ENCODE results near the gene CDYL.
"Not testable (repeated sequence)": the region's sequence is repeated elsewhere in the genome, so short reads cannot be mapped to it uniquely, and the experiment has no call there.

The CDYL gene

DNA sequence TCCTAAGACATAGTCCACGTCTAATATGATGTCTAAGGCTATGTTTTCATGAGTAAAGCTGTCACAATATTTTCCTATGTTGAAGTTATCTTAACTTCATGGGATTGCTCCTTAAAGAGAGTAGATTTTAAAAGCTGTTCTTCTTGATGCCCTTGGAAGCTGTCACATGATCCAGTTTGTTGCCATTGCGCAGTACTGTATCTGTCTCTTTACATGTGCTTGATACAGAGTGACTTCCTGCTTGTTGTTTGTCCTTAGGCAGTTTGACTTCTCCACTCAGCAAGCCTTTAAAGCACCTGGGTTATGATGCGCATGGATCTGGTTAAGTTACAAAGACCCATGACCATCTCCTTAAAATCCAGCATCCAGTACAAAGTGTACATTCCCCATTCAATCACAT is 85.4 kb downstream of the CDYL start:
- Histone ChIP-seq H3K4me3 (ENCODE audit: low read depth, low read length) (no peak overlapping the region), H3K4me1 (no peaks in the 10 kb centered on the region)
- DNase-seq = no peak

GRCh38 chr6:4864519-4864918 is 88.3 kb downstream of the CDYL start:
- Histone ChIP-seq H3K4me3 (ENCODE audit: low read depth, low read length) (no peak overlapping the region), H3K36me3 (no peaks in the 10 kb centered on the region), H3K27me3 (no peaks in the 10 kb centered on the region), H3K4me1 (no peaks in the 10 kb centered on the region), H3K9me3 (no peaks in the 10 kb centered on the region; the same call in 1 of the 2 replicates)
- DNase-seq = no peak
- TF ChIP-seq, protein P1, sequence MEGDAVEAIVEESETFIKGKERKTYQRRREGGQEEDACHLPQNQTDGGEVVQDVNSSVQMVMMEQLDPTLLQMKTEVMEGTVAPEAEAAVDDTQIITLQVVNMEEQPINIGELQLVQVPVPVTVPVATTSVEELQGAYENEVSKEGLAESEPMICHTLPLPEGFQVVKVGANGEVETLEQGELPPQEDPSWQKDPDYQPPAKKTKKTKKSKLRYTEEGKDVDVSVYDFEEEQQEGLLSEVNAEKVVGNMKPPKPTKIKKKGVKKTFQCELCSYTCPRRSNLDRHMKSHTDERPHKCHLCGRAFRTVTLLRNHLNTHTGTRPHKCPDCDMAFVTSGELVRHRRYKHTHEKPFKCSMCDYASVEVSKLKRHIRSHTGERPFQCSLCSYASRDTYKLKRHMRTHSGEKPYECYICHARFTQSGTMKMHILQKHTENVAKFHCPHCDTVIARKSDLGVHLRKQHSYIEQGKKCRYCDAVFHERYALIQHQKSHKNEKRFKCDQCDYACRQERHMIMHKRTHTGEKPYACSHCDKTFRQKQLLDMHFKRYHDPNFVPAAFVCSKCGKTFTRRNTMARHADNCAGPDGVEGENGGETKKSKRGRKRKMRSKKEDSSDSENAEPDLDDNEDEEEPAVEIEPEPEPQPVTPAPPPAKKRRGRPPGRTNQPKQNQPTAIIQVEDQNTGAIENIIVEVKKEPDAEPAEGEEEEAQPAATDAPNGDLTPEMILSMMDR (IDR thresholded peaks at IDR 0.05; ENCODE audit: low read depth, low read length) = no peak

More for the DNA sequence above, 85.4 kb downstream of the CDYL start:
- Histone ChIP-seq H3K36me3 (no peaks in the 10 kb centered on the region), H3K27me3 (no peaks in the 10 kb centered on the region), H3K9me3 (no peaks in the 10 kb centered on the region)
- TF ChIP-seq, protein P1 (IDR thresholded peaks at IDR 0.05; ENCODE audit: low read depth, low read length) = no peak

DNA sequence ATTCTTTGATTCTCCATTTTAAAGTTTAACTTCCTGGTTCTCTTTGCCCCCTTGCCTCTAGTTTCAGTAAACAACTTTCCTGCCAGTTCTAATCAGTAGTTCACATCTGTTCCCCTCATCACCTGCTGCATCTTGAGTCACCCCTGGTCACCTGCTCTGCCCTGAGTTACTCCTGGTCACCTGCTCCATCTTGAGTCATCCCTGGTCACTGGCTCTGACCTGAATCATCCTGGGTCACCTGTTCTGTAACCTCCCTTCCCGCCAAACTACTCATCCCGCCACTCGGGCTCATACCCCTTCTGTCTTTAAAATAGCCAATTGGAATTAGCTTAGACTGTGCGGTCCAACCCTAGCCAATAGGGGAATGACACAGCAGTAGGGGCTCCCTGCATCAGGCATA is 88.8 kb downstream of the CDYL start:
- H3K36me3 ChIP-seq; H3K27me3 ChIP-seq; H3K9me3 ChIP-seq; DNase-seq; H3K4me3 ChIP-seq (ENCODE audit: low read depth, low read length); H3K4me1 ChIP-seq: not testable (repeated sequence)

- no peaks in the 10 kb centered on the region for H3K27me3 ChIP-seq
- no peaks in the 10 kb centered on the region; the same call in 1 of the 2 replicates for H3K9me3 ChIP-seq
- TF ChIP-seq, protein P1 (IDR thresholded peaks at IDR 0.05; ENCODE audit: low read depth, low read length) = no peak
- DNase-seq = no peak
- H3K4me1 ChIP-seq = no peaks in the 10 kb centered on the region
- H3K36me3 ChIP-seq = no peaks in the 10 kb centered on the region
- no peak overlapping the region for H3K4me3 ChIP-seq (ENCODE audit: low read depth, low read length)
Observed at GRCh38 chr6:4870821-4871494, 94.8 kb downstream of the CDYL start.

DNA sequence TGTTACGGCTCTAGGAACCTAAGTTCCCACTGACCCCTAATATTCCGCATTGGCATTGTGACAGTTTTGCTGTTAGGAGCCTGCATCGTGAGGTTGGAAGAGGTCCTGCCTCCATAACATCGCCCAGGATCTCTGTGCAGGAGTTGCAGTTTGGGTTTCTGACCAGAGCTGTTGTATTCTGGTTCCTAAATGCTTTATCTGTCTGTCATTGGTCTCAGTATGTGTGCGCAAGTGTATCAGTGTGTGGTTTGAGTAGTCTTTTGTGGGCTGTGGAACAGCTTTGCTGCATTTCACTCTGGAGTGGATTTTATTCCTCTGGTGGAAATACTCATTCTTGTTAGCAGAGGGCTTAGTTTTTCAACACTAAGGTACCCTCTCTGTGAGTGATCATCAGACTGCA is 95.6 kb downstream of the CDYL start:
- no peak for DNase-seq
- Histone ChIP-seq H3K4me3 (ENCODE audit: low read depth, low read length) (no peak overlapping the region), H3K9me3 (no peaks in the 10 kb centered on the region; the same call in 1 of the 2 replicates), H3K27me3 (no peaks in the 10 kb centered on the region), H3K36me3 (no peaks in the 10 kb centered on the region), H3K4me1 (no peaks in the 10 kb centered on the region)
- TF ChIP-seq, protein P1 (IDR thresholded peaks at IDR 0.05; ENCODE audit: low read depth, low read length) = no peak

- no peak overlapping the region for H3K4me3 ChIP-seq (ENCODE audit: low read depth, low read length)
- H3K9me3 ChIP-seq = no peaks in the 10 kb centered on the region; the same call in 1 of the 2 replicates
- TF ChIP-seq, protein P1 (IDR thresholded peaks at IDR 0.05; ENCODE audit: low read depth, low read length) = no peak
- H3K4me1 ChIP-seq = no peaks in the 10 kb centered on the region
- H3K36me3 ChIP-seq = no peaks in the 10 kb centered on the region
- no peaks in the 10 kb centered on the region for H3K27me3 ChIP-seq
- DNase-seq = no peak
Observed at GRCh38 chr6:4872841-4873240, 96.6 kb downstream of the CDYL start.

Data from BE2C (cell line).